ENCODE measurements around the gene POMT1. TPM values are rescaled to one million over a fixed set of nuclear protein-coding genes. Genes with fewer than 3 reads are reported as not detected.
A peak's percentile ranks its signal among the peaks of the same experiment; 100 is the strongest.
"Not testable (repeated sequence)": the region's sequence is repeated elsewhere in the genome, so short reads cannot be mapped to it uniquely, and the experiment has no call there.

POMT1 gene
- total RNA-seq, 1 donor from 2014 or later, result 27.4 TPM

DNA sequence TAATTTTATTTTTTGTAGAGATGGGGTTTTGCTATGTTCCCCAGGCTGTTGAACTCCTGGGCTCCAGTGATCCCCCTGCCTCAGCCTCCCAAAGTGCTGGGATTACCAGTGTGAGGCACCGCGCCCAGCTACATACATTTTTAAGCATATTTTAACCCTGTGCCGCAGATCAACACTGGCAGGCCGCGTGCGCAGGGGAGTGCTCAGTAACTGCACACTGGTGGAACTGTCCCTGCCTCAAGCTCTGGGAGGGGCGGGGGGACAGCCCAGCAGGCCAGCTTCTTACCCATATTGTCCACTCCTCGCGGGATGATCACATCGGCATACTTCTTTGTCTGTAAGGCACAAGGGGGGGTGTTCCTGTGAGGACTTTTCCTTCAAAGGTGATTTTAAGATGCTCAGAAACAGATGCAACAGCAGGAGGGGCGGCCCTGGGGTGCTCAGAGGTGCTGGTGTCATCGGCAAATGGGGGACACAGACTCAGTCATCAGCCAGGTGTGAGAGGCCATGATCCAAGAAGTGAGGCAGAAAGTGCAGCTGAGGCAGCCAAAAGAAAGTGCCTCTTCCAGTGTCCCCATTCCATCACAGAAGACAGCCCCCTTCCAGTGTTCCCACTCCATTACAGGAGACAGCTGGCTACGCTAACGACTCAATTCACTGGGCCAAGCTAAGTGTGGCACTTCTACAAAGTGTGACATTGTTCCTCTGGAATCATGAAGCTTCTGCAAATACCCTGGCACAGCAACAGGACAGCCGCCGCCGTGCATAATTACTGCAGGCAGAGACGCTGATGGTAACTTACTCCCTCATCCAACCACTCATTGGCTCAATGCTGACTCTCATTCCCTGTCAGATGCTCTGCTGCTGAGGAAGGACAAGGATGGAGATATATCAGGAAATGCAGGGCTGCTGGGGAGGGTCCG, 23.2 kb downstream of the POMT1 start:
- DNase-seq, result peak; percentile 22

DNA sequence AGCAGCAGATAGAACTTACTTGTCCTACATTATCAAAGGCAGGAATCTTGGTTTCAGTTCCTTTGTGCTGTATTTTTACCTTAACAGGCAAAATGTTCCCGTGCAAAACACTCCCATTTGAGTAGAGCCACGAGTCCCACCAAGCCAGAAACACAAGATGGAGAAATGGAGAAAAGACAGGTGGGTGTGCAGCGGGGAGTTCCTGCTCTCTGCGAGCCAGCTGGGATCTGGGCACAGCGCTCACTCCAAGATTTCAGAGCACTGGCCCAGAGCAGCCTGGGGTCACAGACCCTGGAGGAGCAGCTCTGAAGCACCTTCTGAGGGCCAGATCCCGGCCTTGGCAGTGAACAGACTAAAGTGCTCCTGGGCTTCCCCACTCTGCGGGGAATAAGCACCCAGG, 25.5 kb downstream of the POMT1 start:
- DNase-seq, result no peak

DNA sequence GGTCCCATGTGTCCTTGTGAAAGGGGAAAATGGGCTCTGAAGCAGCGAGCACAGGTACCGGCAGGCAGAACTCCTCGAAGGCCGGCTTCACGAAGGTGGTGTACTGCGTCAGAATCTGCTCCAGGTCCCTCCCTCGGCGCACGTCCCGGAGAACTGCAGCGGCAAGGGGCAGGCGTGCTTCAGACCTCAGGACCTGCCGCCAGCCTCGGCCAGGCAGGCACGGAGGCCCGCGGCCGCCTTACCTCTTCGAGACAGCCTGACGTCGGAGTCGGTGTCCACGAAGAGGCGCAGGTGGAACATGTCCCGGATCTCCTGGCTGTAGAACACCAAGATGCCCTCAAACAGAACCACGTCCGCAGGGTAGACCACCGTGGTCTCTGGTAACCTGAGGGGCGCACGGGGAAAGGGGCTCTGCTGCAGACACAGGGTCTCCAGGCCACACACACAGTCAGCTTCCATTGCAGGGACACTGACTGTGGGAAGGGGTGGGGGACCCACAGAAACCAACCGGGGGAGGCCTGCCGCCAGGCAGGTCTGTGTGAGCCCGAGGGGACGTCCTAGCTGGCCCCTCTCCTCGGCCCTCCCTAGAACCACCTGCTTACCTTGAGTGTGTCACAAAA, 26.3 kb downstream of the POMT1 start:
- no peak for DNase-seq

DNA sequence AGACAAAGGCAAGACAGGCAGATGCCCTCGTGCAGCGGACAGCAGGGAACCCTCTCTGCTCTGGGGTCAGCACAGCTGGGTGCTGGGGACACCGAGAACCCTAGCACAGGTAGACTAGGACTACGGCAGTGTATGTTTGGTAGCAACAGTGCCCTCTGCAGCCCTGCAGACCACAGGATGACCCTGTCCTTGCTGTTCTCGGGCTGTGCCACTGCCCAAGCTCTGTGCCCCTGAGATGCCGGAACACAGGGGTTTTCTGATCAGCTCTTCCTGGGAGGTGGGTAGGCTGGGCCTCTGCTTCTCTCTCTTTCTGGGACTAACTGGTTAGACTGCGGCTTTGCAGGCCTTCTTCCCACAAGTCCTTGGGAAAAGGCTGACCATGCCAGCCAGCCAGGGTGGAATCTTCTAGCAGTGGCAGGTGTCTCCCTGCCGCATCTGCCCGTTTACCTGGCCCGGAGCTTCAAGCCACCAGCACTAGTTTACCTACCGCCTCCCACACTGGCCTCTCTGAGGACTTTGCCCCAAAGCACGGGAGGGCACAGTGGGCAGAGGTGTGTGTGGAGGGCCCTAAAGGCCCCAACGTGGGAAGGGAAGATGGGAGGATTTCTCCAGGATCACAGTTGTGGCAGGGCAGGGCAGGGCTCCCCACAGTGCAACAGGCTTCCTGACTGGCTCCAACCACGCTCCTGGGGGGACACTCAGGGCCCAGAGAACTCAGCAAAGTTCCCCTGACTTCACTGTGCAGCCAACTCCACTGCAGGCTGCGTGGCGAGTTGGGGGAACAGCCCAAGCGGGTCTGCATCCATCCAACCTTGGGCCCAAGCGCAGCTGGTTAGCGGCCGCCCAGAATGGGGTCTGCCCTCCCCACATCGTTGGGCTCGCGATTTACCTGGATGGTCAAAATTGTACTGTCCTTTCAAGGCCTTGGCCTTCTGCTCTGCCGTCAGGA, 27.2 kb downstream of the POMT1 start:
- no peak for DNase-seq

DNA sequence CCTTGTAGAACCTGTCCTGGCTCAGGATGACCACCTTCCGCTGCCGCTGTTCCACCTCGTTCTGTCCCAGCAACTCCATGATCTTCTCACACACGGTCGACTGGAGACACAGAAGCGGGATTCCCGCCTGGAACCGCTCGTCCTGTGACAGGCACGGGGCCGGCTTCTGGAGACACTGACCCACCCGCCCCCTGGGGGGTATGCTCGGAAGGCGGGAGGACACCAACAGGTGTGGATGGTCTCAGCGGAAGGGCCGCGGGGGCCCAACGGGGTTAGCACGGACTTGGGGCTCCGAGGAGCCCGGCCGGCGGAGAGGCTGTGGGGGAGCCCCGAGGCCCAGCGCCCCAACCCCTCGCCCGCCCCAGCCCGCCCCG, 27.8 kb downstream of the POMT1 start:
- peak; percentile 32 for DNase-seq

GRCh38 chr9:131530920-131531832, 28.5 kb downstream of the POMT1 start, which contains the start of gene UCK1:
Gene UCK1, minus strand, starts transcription at chr9:131531263. Its CDS starts 89 bp downstream, at chr9:131531174.
- peak; percentile 93 for DNase-seq

DNA sequence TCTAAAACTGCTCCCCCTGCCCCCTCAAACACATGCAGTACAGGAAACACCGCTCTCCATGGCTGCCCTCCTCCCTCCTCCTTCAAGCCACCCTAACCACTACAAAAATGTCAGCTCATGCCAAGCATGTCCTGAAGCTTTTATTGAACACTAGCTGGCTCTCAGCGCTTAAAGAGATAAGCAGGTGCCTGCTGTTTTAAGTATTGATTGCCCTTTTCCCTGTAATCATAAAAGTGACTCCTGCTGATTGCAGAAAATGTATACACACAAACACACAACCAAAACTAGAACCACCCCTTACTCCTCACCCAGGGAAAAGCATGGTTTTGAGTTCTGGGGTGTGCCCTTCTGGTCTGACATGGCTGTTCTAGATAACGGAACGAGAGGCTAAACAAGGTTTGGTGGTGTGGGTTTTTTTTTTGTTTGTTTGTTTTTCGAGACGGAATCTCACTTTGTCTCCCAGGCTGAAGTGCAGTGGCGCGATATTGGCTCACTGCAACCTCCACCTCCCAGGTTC, 32.1 kb downstream of the POMT1 start:
- no peak for DNase-seq

- no peak for DNase-seq
Measured at GRCh38 chr9:131537946-131538345, 35.2 kb downstream of the POMT1 start.

DNA sequence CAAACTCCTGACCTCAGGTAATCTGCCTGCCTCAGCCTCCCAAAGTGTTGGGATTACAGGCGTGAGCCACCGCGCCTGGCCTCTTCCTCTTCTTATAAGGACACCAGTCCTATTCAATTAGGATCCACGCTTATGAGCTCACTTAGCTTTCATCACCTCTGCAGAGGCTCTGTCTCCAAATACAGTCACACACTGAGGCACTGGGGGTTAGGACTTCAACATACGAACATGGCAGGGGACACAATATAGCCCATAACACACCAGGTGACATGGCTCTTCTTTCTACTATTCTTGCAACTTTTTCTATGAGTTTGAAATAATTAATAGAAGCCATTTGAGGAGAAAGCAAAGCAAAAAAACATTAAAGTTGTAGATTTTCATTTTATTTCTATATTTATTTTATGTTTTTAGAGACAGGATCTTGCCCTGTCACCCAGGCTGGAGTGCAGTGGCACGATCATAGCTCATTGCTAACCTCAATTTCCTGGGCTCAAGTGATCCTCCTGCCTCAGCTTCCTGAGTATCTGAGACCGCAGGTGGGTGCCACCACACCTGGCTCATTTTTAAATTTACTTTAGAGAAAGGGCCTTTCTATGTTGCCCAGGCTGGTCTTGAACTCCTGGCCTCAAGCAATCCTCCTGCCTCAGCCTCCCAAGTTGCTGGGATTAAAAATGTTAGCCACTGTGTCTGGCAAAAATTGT, 36.7 kb downstream of the POMT1 start:
- DNase-seq, result no peak

DNA sequence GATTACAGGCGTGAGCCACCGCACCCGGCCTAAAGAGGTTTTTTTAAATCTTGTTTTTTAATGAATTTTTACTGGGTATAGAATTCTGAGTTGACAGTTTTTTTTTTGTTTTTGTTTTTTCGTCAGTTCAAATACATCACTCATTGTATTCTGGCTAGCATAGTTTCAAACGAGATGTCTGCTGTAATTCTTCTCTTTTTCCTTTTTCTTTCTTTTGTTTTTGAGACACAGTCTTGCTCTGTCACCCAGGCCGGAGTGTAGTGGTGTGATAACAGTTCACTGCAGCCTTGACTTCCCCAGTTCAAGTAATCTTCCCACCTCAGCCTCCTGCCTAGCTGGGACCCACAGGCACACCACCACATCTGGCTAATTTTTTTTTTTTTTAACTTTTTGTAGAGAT, 40.4 kb downstream of the POMT1 start:
- DNase-seq, result no peak

GRCh38 chr9:131545003-131545785, 42.5 kb downstream of the POMT1 start, which contains the start of gene PRRT1B:
Gene PRRT1B, plus strand, starts transcription at chr9:131545523. Its CDS starts 93 bp downstream, at chr9:131545616.
- DNase-seq, result peak; percentile 13

DNA sequence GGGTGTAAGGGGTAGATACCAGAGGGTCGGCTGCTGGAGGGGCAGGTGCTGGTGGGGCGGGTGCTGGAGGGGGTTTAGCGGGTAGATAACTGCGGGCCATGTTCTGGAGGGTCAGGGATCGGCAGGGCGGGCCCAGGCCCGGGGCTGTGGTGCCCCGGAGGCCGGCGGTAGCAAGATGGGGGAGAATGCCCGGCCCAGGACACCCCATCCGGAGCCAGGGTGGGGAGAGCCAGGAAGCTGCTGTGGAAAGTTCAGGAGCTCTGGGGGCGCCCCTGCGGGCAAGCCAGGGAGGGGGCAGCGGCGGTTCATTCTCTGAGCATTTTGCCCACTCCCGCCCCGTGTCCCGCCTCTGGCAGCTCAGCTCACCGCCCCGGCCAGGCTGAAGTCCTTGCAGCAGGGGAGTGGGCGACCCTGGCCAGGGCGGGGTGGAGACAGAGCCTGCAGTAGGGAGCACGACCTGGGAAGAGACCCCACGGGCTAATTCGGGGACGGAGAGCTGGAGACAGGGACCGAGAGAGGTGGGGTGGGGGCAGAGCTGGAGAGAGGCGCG, 43.1 kb downstream of the POMT1 start:
- DNase-seq, result no peak

DNA sequence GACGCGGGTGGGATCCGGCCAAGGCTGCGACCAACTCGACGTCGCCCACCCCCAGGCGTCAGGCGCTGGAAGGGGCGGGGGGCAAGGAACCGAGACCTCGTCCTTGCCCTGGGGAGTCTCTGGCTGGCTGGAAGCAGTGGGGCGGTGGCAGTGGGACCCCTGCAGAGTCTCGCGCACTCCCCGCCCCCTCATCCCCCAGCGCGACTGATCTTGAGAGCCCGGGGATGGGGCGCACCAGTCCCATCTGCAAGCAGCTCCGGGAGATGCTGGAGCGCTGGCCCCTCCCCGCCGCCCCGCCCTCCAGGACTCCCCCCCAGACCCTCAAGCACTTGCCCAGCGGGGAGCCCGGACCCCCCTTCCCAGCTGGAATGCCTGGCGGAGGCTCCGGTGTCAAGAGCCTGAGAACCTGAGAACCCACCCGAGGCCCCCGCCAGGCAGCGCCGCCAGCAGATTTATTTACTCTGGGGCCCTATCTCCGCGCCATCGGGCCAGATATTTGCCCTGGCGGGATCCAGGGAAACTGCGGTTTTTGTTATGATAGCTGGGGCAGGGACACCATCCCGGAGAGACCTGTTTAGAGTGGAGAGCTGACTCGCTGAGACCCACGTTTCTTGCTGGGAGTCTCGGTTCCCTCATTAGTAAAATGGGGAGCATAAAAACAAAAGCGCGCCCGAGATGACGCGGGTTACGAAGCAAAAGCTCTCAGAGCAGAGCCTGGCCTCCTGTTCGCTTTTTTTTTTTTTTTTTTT, 43.8 kb downstream of the POMT1 start:
- DNase-seq, result peak; percentile 71

DNA sequence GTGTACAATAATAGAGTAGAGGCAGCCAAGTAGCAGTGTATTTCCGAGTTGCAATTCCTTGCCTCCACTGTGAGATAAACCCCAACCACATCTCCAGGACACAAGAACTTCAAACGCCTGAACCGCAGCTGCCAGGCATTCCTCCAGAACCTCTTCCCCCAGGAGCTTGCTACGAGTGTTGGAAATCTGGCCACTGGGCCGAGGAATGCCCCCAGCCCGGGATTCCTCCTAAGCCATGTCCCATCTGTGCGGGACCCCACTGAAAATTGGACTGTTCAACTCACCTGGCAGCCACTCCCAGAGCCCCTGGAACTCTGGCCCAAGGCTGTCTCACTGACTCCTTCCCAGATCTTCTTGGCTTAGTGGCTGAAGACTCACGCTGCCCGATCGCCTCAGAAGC, 46.5 kb downstream of the POMT1 start:
- DNase-seq, result not testable (repeated sequence)

GRCh38 chr9:131550465-131550864, 47.7 kb downstream of the POMT1 start:
- DNase-seq, result not testable (repeated sequence)

DNA sequence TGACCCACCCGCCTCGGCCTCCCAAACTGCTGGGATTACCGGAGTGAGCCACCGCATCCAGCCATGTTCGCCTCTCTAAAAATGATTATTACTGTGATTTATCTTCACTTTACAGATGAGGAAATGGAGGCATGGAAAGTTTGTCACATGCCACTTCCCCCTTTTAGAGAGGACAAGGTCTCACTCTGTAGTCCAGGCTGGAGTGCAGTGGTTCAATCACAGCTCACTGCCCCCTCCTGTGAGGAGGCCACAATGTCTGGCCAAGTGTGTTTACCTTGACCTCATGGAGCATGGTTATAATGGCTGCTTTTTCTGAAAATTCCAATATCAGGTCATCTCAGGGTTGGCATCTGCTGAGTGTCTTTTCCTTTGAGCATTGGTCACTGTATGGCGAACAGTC, 49.3 kb downstream of the POMT1 start:
- no peak for DNase-seq

DNA sequence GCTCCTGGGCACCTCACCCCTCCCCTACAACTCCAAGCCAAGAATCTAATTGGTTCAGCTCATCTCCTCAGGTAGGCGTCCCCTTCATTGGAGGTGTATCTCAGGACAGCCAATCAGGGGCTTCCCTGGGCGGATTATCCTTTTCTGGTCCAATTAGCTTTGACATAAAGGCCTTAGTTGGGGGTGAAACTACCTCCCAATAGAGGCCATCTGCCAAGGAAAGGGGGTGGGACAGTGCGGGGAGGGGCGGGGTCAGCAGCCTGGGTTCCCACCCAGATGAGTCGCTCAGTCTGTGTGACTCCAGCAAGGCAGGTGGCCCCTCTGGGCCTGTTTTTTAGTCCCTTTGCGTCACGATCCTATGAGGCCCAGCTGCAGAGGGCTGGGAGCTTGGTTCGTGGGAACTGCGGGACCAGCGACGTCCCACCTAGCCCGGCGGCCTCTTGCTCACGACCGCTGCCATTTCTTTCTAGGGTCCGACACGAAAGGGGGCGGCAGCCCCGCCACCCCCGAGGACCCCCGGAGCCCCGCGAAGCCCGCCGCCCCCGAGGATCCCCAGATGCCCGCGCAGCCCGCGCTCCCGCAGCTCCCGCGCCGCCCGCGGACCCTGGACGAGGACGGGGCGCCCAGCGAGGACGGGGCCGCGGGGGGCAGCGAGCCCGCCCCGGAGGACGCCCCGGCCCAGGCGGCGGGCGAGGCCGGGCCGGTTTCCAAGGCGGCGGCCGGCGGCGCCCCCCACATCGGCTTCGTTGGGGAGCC, 51.5 kb downstream of the POMT1 start:
- DNase-seq, result no peak
